ENCODE measurements around the gene GTSF1L.

GRCh38 chr20:43726333-43726732 is 469 bp downstream of the GTSF1L start:
- no peak for TF ChIP-seq CTCF (IDR thresholded peaks at IDR 0.05; ENCODE audit: insufficient read depth, low read depth, low read length)
- TF ChIP-seq EZH2 (IDR thresholded peaks at IDR 0.05; ENCODE audit: insufficient read depth, low read length) = no peak
